ENCODE measurements around the gene CHMP1B.
"Not testable (repeated sequence)": the region's sequence is repeated elsewhere in the genome, so short reads cannot be mapped to it uniquely, and the experiment has no call there.

Gene CHMP1B

DNA sequence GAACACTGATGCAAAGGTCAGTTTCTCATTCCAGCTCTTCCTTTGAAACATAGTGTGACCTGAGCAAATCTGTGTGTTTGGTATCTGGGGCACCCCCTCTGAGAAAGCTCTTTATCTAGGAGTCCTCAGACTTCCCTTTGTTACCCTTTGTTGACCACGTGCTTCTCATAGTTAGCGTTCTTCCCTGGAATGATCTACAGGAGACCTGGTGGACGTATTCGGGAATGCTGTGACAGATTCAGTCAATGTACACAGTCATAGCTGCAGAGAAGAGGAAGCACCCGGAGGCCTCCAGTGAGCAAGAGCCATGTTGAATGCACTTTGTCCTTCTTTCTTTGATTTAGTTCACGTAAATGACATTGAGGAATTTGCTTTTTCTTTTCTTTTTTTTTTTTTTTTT is 10.7 kb upstream of the CHMP1B start:
- no peak for DNase-seq

GRCh38 chr18:11842562-11842961 is 8.7 kb upstream of the CHMP1B start:
- DNase-seq, result no peak

DNA sequence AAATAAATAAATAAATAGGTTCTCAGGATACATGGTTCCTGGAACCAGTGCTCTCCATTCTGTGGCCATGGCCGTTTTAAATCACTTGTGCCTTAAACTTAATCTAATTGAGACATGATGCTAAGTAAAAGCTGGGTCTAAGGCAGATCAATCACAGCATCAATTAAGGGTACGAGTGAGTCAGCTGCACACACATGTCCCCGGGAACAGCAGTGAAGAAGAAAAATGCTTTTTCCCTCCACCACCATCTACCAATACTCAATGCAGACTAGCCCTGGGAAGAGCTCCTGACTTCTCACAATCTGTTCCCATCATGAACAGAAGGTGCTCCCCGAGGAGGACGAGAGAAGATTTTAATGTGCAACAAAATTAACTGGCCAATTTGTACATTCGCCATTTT is 6.8 kb upstream of the CHMP1B start:
- DNase-seq, result no peak

GRCh38 chr18:11845654-11846053 is 5.6 kb upstream of the CHMP1B start:
- DNase-seq, result no peak

DNA sequence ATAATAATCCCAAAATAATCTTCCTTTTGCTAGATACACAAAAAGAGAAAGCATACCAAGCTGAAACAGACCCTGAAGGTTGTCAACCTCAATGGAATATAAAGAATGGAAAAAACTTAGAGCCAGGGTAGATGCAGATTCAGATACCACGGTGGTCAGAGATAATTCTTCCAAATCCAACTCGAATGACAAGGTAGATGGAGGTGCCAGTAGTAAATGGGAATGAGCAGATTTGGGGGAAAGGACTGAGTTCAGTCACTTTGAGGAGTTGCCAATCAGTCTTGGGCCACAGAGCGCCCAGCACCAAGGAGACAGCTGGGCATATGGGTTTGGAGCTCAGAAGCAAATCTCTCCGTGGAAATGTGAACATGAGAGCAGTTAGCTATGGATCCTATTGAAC is 3.4 kb upstream of the CHMP1B start:
- no peak for DNase-seq

DNA sequence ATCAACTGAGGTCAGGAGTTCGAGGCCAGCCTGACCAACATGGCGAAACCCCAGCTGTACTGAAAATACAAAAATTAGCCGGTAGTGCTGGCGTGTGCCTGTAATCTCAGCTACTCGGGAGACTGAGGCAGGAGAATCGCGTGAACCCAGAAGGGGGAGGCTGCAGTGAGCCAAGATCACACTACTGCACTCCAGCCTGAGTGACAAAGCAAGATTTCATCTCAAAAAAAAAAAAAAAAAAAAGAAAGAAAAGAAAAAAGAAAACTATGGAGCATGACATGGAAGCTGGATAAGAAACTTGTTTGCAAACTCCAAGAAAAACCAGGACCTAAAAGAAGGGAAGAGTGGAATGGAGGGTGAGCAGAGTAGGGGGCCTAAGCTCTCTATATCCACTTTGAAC is 1.9 kb upstream of the CHMP1B start:
- DNase-seq, result no peak

GRCh38 chr18:11849841-11850634 is 1.2 kb upstream of the CHMP1B start:
- DNase-seq, result no peak

- no peak for DNase-seq
Observed at GRCh38 chr18:11850821-11851145, 430 bp upstream of the CHMP1B start.

DNA sequence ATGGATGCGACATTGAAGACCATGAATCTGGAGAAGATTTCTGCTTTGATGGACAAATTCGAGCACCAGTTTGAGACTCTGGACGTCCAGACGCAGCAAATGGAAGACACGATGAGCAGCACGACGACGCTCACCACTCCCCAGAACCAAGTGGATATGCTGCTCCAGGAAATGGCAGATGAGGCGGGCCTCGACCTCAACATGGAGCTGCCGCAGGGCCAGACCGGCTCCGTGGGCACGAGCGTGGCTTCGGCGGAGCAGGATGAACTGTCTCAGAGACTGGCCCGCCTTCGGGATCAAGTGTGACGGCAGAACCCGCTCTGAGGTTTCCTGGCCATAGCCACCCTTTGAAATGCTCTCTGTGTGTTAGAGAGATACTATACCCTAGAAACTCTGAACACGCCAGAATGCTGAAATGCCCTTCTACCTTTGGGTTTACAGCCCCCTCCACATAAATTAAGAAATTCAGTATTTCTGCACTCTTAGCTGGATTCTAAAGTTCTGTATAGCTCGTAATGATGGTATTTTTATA is 659 bp downstream of the CHMP1B start:
- DNase-seq, result no peak

DNA sequence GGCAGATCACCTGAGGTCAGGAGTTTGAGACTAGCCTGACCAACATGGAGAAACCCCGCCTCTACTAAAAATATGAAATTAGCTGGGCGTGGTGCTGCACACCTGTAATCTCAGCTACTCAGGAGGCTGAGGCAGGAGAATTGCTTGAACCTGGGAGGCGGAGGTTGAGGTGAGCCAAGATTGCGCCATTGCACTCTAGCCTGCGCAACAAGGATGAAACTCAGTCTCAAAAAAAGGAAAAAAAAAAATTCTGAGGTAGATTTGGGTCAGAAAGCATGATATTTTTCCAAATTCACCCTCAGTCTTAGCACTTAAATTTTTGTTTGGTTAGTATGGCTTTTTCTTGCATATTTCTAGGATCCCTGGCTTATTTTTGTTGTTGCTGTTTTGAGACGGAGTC is 3.3 kb downstream of the CHMP1B start:
- not testable (repeated sequence) for DNase-seq

GRCh38 chr18:11857177-11857887 is 6.1 kb downstream of the CHMP1B start:
- DNase-seq, result no peak

GRCh38 chr18:11859282-11859830 is 8.1 kb downstream of the CHMP1B start:
- no peak for DNase-seq

DNA sequence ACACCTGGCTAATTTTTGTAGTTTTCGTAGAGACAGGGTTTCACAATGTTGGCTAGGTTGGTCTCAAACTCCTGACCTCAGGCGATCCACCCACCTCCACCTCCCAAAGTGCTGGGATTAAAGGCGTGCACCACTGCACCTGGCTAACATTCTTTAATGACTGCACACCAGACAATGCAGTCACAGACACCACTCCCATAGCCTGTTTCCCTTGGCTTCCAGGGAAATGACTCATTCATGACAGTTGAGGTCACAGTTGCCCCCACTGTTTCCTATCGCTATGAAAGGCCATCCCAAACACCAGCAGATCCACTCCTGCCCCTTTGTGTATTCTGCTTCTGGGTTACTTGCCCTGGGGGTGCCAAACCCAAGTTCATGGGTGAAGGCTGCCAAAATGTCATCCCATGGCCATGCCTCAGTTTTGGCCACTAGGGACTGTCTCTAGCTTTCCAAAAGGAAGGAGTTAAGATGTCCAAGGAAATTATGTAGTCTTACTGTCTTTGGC is 8.7 kb downstream of the CHMP1B start:
- DNase-seq, result no peak

DNA sequence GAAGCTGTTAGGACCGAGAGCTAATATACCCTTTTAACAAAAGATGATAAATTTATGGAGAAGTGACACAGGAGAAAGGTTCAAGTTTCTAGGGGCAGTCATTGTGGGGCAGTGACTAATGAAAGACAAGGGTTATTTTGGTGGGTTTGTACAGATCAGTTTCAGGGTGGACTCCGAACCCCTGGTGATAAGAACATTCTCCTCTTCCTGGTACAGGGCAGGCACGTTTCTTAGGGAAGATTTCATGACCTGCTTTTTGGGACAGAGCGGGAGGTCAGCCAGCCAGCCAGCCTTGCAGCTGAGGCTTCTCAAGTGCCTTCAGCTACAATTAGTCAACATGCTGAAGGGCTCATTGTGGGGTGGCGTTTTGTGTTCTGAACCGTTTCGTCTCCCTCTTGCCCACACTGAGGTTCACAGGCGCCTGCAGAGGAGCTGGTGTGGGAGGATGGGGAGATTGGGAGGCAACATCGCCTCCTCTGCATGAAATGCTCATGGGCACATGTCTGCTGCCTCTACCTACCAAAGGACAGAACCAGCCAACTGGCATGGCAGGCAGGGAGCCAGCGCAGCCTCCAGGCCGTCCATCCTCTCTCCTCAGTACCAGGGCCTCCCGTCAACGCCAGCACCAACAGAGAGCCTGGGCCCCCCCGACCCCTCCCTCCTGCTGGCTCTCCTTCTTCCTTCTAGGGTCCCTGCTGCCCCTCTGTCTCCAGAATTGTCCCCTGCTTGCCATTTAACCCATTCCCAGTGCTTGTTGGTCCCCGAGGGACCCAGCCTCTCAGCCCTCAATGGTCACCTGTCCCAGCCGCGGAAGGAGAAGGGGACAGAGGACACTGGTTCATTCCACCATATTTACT is 9.6 kb downstream of the CHMP1B start:
- DNase-seq, result no peak

GRCh38 chr18:11861583-11862288 is 10.5 kb downstream of the CHMP1B start:
- no peak for DNase-seq

- no peak for DNase-seq
Observed at GRCh38 chr18:11862468-11863137, 11.4 kb downstream of the CHMP1B start.

DNA sequence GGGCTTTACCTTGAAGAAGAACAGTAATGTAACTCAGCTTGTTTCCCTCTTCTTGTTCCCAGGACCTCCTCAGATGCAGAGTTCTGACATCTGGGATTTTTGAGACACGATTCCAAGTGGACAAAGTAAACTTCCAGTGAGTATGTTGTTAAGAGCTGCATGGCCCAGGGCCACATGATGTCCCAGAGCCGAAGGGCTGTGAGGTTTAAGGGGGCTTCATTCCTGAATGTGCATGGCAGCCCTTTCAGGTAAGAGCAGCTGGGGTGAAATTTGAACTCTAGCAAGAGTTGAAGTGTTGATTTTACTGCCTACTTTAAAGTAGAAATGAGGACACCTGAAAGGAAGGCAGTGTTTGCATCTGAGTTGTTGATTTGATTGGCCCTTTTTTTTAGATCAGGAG is 13.3 kb downstream of the CHMP1B start:
- DNase-seq, result no peak

DNA sequence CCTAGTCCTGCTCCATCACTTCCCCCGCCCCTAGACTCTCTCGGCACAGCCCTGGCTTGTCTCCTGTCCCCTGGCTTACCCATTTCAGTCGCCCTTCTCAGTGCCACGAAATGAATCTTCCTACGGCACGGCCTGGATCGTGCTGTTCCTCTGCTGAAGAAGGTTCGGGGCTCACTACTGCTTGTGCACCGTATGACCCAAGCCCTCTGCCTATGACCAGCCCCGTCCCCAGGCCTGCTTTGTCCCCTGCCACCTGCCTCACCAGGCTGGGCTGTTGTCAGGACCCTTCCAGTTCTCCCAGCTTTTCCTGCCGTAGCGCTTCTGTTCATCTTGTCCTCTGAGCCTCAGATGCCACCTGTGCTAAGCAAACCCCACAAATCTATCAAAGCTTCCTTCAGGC is 13.9 kb downstream of the CHMP1B start:
- no peak for DNase-seq

- no peak for DNase-seq
Observed at GRCh38 chr18:11866329-11866728, 15.1 kb downstream of the CHMP1B start.

GRCh38 chr18:11866764-11867163 is 15.6 kb downstream of the CHMP1B start:
- DNase-seq, result no peak

- no peak for DNase-seq
Observed at GRCh38 chr18:11868230-11868629, 17.0 kb downstream of the CHMP1B start.

DNA sequence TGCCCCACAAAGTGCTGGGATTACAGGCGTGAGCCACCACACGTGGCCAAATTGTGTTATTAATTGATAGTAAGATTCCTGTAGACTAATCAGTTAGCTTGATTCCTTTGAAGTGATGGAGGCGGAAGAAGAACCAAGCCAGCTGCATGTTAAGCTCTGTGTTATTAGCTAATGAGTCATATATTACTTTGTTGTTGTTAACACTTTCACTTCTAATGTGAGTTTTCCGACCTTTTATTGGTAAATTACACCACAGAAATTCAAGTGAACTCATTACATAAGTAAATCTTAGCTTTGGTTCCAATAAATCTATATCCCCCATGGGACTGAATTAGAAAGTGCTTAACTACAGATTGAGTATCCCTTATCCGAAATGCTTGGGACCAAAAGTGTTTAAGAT is 20.3 kb downstream of the CHMP1B start:
- no peak for DNase-seq

All from NCI-H1105 (cell line).